ENCODE results near the gene COL11A2. TPM values are rescaled to one million over a fixed set of nuclear protein-coding genes. Genes with fewer than 3 reads are reported as not detected.

The COL11A2 gene
- total RNA-seq, 4 donors from 2014 or later, result 0.16 to 0.30 (median 0.28) TPM

DNA sequence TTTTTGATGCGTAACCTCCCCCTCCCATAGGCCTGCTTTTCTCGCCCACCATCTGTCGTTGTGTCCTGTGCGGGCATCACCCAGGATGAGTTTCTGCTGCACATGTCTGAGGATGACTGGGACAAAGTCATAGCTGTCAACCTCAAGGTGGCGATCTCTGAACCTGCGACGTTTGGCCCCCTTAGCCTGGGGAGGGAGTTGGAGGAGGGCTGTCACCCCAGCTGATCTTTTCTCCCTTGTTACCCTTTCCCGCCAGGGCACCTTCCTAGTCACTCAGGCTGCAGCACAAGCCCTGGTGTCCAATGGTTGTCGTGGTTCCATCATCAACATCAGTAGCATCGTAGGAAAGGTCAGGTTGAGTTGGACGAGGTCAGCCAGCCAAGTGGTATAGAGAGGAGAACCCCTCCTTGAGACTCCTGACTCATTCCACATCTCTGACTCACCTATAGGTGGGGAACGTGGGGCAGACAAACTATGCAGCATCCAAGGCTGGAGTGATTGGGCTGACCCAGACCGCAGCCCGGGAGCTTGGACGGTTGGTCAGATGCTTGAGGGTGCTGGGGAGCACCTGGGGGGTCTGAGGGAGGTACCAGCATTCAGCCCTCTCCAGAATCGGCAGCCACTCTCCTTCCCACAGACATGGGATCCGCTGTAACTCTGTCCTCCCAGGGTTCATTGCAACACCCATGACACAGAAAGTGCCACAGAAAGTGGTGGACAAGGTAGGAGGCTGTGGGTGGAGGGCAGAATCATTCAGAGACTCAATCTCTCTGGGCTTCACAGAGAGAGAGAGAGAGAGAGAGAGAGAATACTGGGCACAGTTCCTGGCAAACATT, 13.1 kb upstream of the COL11A2 start:
- no peak for TF ChIP-seq POLR2A (IDR thresholded peaks at IDR 0.05)
- TF ChIP-seq CTCF (IDR thresholded peaks at IDR 0.05), result no peak
- no peak overlapping the region for H3K4me3 ChIP-seq (ENCODE audit: low read depth, poor library complexity, severe bottlenecking)
- intact Hi-C loops (cut with DNase I; ENCODE audit: low total_unique reads), result no loop called here
- peak in 1 of 2 donors; percentile 28 for DNase-seq (ENCODE audit: low spot score in 2 of 2)
- 36 to 43% methylated on average over 17 of the region's 17 CpGs for WGBS, 2 donors

GRCh38 chr6:33204415-33205190, 12.3 kb upstream of the COL11A2 start, which contains the start of gene HSD17B8:
Gene HSD17B8, plus strand, starts transcription at chr6:33204655. Its CDS starts 14 bp downstream, at chr6:33204669.
- peak; percentile 94 to 99 for DNase-seq (ENCODE audit: low spot score in 2 of 2)
- no peak for TF ChIP-seq CTCF (IDR thresholded peaks at IDR 0.05)
- no peak for TF ChIP-seq POLR2A (IDR thresholded peaks at IDR 0.05)
- intact Hi-C loops (cut with DNase I; ENCODE audit: low total_unique reads), result no loop called here
- H3K4me3 ChIP-seq (ENCODE audit: low read depth, poor library complexity, severe bottlenecking), result peak within 1 kb of the TSS; percentile 65
- 0 to 2% methylated on average over 22 to 28 of the region's 48 CpGs for WGBS, 2 donors

GRCh38 chr6:33204165-33204414, 11.8 kb upstream of the COL11A2 start:
- TF ChIP-seq CTCF (IDR thresholded peaks at IDR 0.05) (no peak), POLR2A (IDR thresholded peaks at IDR 0.05) (no peak)
- 4 to 8% methylated on average over 4 of the region's 4 CpGs for WGBS, 2 donors
- intact Hi-C loops (cut with DNase I; ENCODE audit: low total_unique reads), result no loop called here

DNA sequence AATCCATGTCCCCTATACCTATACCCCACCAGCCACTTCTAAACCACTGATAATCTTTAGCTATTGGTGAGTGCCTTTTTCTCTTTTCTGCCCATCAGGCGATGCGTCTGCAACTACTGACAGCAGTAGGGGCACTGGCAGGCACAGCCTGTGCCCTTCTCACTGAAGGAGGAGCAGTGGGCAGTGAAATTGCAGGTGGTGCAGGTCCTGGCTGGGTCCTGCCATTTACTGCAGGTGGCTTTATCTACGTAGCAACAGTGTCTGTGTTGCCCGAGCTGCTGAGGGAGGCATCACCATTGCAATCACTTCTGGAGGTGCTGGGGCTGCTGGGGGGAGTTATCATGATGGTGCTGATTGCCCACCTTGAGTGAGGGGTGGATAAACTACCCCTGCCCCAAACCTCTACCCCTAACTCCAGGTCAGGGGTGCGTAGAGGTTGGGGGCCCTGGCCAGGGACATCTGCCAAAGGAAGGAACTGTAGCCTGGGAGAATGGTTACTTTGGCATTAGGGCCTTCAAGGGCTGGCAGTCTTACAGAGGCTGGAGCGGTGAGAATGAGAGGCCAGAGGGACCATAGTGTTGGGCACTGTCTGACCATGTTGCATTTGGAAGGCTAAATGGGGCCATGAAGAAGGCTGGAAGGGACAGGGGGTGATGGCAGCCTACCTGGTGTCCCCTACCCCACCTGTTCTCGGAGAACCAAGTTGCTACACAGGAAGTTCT, 11.3 kb upstream of the COL11A2 start:
- H3K4me3 ChIP-seq (ENCODE audit: low read depth, poor library complexity, severe bottlenecking), result no peak overlapping the region
- 91 to 94% methylated on average over 7 of the region's 7 CpGs for WGBS, 2 donors
- no peak for DNase-seq (ENCODE audit: low spot score in 2 of 2)
- no peak for TF ChIP-seq POLR2A (IDR thresholded peaks at IDR 0.05)
- TF ChIP-seq CTCF (IDR thresholded peaks at IDR 0.05), result no peak
- intact Hi-C loops (cut with DNase I; ENCODE audit: low total_unique reads), result no loop called here

More at GRCh38 chr6:33204165-33204414, 11.8 kb upstream of the COL11A2 start:
- H3K4me3 ChIP-seq (ENCODE audit: low read depth, poor library complexity, severe bottlenecking), result no peak overlapping the region
- DNase-seq (ENCODE audit: low spot score in 2 of 2), result no peak

DNA sequence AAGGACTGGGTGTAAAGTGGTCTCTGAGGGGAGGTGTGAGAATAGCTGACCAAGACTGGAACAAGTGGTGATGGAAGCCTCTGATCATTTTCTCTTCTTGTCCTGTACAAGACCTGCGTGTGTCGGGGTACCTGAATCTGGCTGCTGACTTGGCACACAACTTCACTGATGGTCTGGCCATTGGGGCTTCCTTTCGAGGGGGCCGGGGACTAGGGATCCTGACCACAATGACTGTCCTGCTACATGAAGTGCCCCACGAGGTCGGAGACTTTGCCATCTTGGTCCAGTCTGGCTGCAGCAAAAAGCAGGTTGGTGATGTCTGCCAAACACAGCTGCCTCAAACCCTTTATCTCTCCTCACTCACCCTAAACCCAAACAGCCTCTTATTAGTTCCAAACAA, 10.5 kb upstream of the COL11A2 start:
- H3K4me3 ChIP-seq (ENCODE audit: low read depth, poor library complexity, severe bottlenecking), result no peak overlapping the region
- TF ChIP-seq POLR2A (IDR thresholded peaks at IDR 0.05) (no peak), CTCF (IDR thresholded peaks at IDR 0.05) (no peak)
- WGBS, 2 donors, result 90% methylated on average over 6 of the region's 6 CpGs
- intact Hi-C loops (cut with DNase I; ENCODE audit: low total_unique reads), result no loop called here
- DNase-seq (ENCODE audit: low spot score in 2 of 2), result peak in 1 of 2 donors; percentile 79

All from lower leg skin (tissue), 4 donors.